ENCODE data around the gene DMD. TPM values are rescaled to one million over a fixed set of nuclear protein-coding genes. Genes with fewer than 3 reads are reported as not detected.

The DMD gene
- polyA plus RNA-seq, 1 donor from 2014 or later, result 21.6 TPM

DNA sequence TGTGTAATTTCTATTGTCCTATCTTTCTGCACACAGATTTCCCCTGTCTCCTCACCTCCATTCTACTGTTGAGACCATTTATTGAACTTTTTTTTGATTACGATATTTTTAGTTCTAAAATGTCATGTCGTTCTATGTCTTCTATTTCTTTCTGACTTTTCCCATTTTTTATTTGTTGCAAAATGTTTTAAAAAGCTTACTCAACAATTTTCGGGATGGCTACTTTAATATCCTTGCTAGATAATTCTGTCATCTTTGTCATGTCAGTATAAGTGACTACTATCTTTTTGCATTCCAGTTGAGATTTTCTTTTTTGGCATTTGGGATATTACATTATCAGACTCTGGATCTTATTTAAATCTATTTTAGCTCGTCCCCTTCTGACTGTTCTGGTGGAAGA, 7.5 kb upstream of the DMD start:
- Histone ChIP-seq H3K4me3 (ENCODE audit: low read length) (no peak overlapping the region), H3K79me2 (replicated peaks; ENCODE audit: insufficient read depth, low read length) (no peaks in the 10 kb centered on the region), H3K9me2 (ENCODE audit: insufficient read depth, low read length) (no peaks in the 10 kb centered on the region), H2AFZ (ENCODE audit: low read depth, low read length) (no peak overlapping the region), H3K9me3 (ENCODE audit: low read length) (no peaks in the 10 kb centered on the region), H3F3A (ENCODE audit: insufficient read depth, low read length, poor library complexity, severe bottlenecking) (no peaks in the 10 kb centered on the region), H3K4me2 (ENCODE audit: low read length) (no peak overlapping the region), H3K27me3 (ENCODE audit: insufficient read depth, low read depth, low read length) (no peaks in the 10 kb centered on the region), H3K27ac (ENCODE audit: low read length) (no peak overlapping the region), H4K20me1 (ENCODE audit: insufficient read depth) (no peaks in the 10 kb centered on the region), H3K9ac (ENCODE audit: low read length) (no peak overlapping the region), H3K36me3 (ENCODE audit: insufficient read depth, low read length) (no peaks in the 10 kb centered on the region)
- no peak for TF ChIP-seq RAD21 (conservative IDR thresholded peaks at IDR 0.05)
- TF ChIP-seq MXI1 (conservative IDR thresholded peaks at IDR 0.05; ENCODE audit: poor library complexity, severe bottlenecking), result no peak
- no peak for TF ChIP-seq TAF1 (IDR thresholded peaks at IDR 0.05; ENCODE audit: low read depth)
- TF ChIP-seq REST (IDR thresholded peaks at IDR 0.05; ENCODE audit: borderline replicate concordance), result no peak
- TF ChIP-seq EZH2 (IDR thresholded peaks at IDR 0.05; ENCODE audit: borderline replicate concordance, insufficient read depth, low read length, poor library complexity, severe bottlenecking), result no peak
- no peak for TF ChIP-seq SMC3 (conservative IDR thresholded peaks at IDR 0.05; ENCODE audit: poor library complexity)
- no peak for TF ChIP-seq CTCF (IDR thresholded peaks at IDR 0.05; ENCODE audit: poor library complexity, severe bottlenecking)
- TF ChIP-seq EP300 (conservative IDR thresholded peaks at IDR 0.05; ENCODE audit: poor library complexity, severe bottlenecking), result no peak
- TF ChIP-seq POLR2AphosphoS5 (IDR thresholded peaks at IDR 0.05), result no peak

- H3K36me3 ChIP-seq (ENCODE audit: insufficient read depth, low read length), result no peaks in the 10 kb centered on the region
- no peak overlapping the region for H2AFZ ChIP-seq (ENCODE audit: low read depth, low read length)
- no peak overlapping the region for H3K4me2 ChIP-seq (ENCODE audit: low read length)
- H3K27me3 ChIP-seq (ENCODE audit: insufficient read depth, low read depth, low read length), result no peaks in the 10 kb centered on the region
- H3F3A ChIP-seq (ENCODE audit: insufficient read depth, low read length, poor library complexity, severe bottlenecking), result no peaks in the 10 kb centered on the region
- H4K20me1 ChIP-seq (ENCODE audit: insufficient read depth), result no peaks in the 10 kb centered on the region
- H3K9me3 ChIP-seq (ENCODE audit: low read length), result no peaks in the 10 kb centered on the region
- no peaks in the 10 kb centered on the region for H3K9me2 ChIP-seq (ENCODE audit: insufficient read depth, low read length)
- TF ChIP-seq MXI1 (conservative IDR thresholded peaks at IDR 0.05; ENCODE audit: poor library complexity, severe bottlenecking), result no peak
- no peak for TF ChIP-seq SMC3 (conservative IDR thresholded peaks at IDR 0.05; ENCODE audit: poor library complexity)
- TF ChIP-seq TAF1 (IDR thresholded peaks at IDR 0.05; ENCODE audit: low read depth), result no peak
- no peak for TF ChIP-seq RAD21 (conservative IDR thresholded peaks at IDR 0.05)
- TF ChIP-seq POLR2AphosphoS5 (IDR thresholded peaks at IDR 0.05), result no peak
- TF ChIP-seq REST (IDR thresholded peaks at IDR 0.05; ENCODE audit: borderline replicate concordance), result no peak
- TF ChIP-seq EZH2 (IDR thresholded peaks at IDR 0.05; ENCODE audit: borderline replicate concordance, insufficient read depth, low read length, poor library complexity, severe bottlenecking), result no peak
- no peak for TF ChIP-seq CTCF (IDR thresholded peaks at IDR 0.05; ENCODE audit: poor library complexity, severe bottlenecking)
- no peak for TF ChIP-seq EP300 (conservative IDR thresholded peaks at IDR 0.05; ENCODE audit: poor library complexity, severe bottlenecking)
- no peak overlapping the region for H3K27ac ChIP-seq (ENCODE audit: low read length)
- H3K79me2 ChIP-seq (replicated peaks; ENCODE audit: insufficient read depth, low read length), result no peaks in the 10 kb centered on the region
- H3K4me3 ChIP-seq (ENCODE audit: low read length), result no peak overlapping the region
- H3K9ac ChIP-seq (ENCODE audit: low read length), result no peak overlapping the region
Observed at GRCh38 chrX:33210156-33210555, 1.2 kb downstream of the DMD start.
